ENCODE results near the gene FRMPD2. TPM values are rescaled to one million over a fixed set of nuclear protein-coding genes. Genes with fewer than 3 reads are reported as not detected.

The FRMPD2 gene
- total and polyA plus RNA-seq, 2 donors from 2014 or later: 0.34 to 0.47 TPM

GRCh38 chr10:48233559-48234005 lies 40.9 kb downstream of the FRMPD2 start:
- H3K4me1 ChIP-seq (ENCODE audit: control insufficient read depth in 2 of 3, insufficient read depth in 2 of 3, low read depth in 1 of 3, low read length in 3 of 3): no peaks in the 10 kb centered on the region
- no peaks in the 10 kb centered on the region for H3K36me3 ChIP-seq (ENCODE audit: control insufficient read depth in 2 of 3, insufficient read depth in 3 of 3, low read length in 3 of 3)
- intact Hi-C loops (cut with DNase I): no loop called here
- no peak overlapping the region for H3K9ac ChIP-seq (ENCODE audit: low read length in 3 of 3)
- no peak for TF ChIP-seq CTCF (IDR thresholded peaks at IDR 0.05; ENCODE audit: borderline replicate concordance, extremely low read depth, insufficient read depth)
- no peak overlapping the region for H3K4me3 ChIP-seq (ENCODE audit: low read length in 3 of 3)
- DNase-seq (no peak), FAIRE-seq (no peak)
- no peaks in the 10 kb centered on the region for H3K27me3 ChIP-seq (ENCODE audit: control insufficient read depth, insufficient read depth, low read length)
- H3K9me3 ChIP-seq (ENCODE audit: control insufficient read depth in 2 of 3, insufficient read depth in 1 of 3, low read length in 3 of 3): no peaks in the 10 kb centered on the region
- H3K27ac ChIP-seq (ENCODE audit: low read depth in 2 of 2, low read length in 2 of 2): no peak overlapping the region

GRCh38 chr10:48232717-48233447 lies 41.6 kb downstream of the FRMPD2 start:
- no peak for TF ChIP-seq CTCF (IDR thresholded peaks at IDR 0.05; ENCODE audit: borderline replicate concordance, extremely low read depth, insufficient read depth)
- H3K36me3 ChIP-seq (ENCODE audit: control insufficient read depth in 2 of 3, insufficient read depth in 3 of 3, low read length in 3 of 3): no peaks in the 10 kb centered on the region
- intact Hi-C loops (cut with DNase I): no loop called here
- no peaks in the 10 kb centered on the region for H3K27me3 ChIP-seq (ENCODE audit: control insufficient read depth, insufficient read depth, low read length)
- FAIRE-seq: no peak
- H3K9me3 ChIP-seq (ENCODE audit: control insufficient read depth in 2 of 3, insufficient read depth in 1 of 3, low read length in 3 of 3): no peaks in the 10 kb centered on the region
- no peak for DNase-seq
- no peak overlapping the region for H3K4me3 ChIP-seq (ENCODE audit: low read length in 3 of 3)
- no peak overlapping the region for H3K9ac ChIP-seq (ENCODE audit: low read length in 3 of 3)
- H3K4me1 ChIP-seq (ENCODE audit: control insufficient read depth in 2 of 3, insufficient read depth in 2 of 3, low read depth in 1 of 3, low read length in 3 of 3): no peaks in the 10 kb centered on the region
- H3K27ac ChIP-seq (ENCODE audit: low read depth in 2 of 2, low read length in 2 of 2): no peak overlapping the region

DNA sequence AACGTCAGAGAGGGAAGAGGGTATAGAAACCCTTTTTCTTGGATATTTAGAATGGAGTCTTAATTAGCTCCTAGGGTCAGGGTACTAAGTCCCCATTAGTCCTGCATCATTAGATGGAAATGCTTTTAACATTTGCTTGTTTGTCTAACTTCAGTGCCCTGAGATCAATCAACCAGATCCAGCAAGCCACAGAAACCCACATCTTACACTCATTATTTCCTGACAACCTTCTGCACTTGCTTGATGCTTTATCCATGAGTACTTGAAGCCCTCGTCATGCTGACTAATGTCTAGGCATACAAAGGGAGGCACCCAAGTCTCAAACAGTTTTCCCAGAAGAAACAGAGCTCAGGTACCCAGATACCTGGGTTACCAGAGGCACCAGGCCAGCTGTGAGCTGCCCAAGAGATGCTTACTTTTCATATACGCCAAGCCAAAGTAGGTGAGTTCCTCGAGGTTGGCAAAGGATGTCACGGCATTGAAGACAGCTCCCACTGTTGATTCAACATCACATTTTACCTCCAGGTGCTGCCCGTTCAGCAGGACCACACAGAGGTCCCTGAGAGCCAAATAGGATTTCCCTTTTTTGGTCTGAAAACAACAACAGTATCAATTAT lies 42.7 kb downstream of the FRMPD2 start:
- DNase-seq: no peak
- no peak for TF ChIP-seq CTCF (IDR thresholded peaks at IDR 0.05; ENCODE audit: borderline replicate concordance, extremely low read depth, insufficient read depth)

More for the DNA sequence above, 42.7 kb downstream of the FRMPD2 start:
- Histone ChIP-seq H3K36me3 (ENCODE audit: control insufficient read depth in 2 of 3, insufficient read depth in 3 of 3, low read length in 3 of 3) (no peaks in the 10 kb centered on the region), H3K4me3 (ENCODE audit: low read length in 3 of 3) (no peak overlapping the region), H3K27me3 (ENCODE audit: control insufficient read depth, insufficient read depth, low read length) (no peaks in the 10 kb centered on the region), H3K4me1 (ENCODE audit: control insufficient read depth in 2 of 3, insufficient read depth in 2 of 3, low read depth in 1 of 3, low read length in 3 of 3) (no peaks in the 10 kb centered on the region), H3K9ac (ENCODE audit: low read length in 3 of 3) (no peak overlapping the region), H3K27ac (ENCODE audit: low read depth in 2 of 2, low read length in 2 of 2) (no peak overlapping the region), H3K9me3 (ENCODE audit: control insufficient read depth in 2 of 3, insufficient read depth in 1 of 3, low read length in 3 of 3) (no peaks in the 10 kb centered on the region)
- intact Hi-C loops (cut with DNase I): no loop called here
- FAIRE-seq: no peak
